Endothelial cell of umbilical vein (primary cell): ENCODE data around the gene HOXA9. TPM values are rescaled to one million over a fixed set of nuclear protein-coding genes. Genes with fewer than 3 reads are reported as not detected.

Experiments
- BruUV-seq: library from RNA; stranded (reverse); fragments of 400-500 nt; replicated peaks from 2 replicates; lab custom pipeline; 2021; lab: Mats Ljungman, UMichigan
- CTCF ChIA-PET: fragments of 300-600, 350-600 bp; sonication (Branson Sonifier 250); formaldehyde crosslinking; loops from one replicate; lab custom pipeline; 2021; ENCODE audit warnings: antibody characterized with exemption, inconsistent platforms; lab: Charles Lee
- POLR2A ChIA-PET: fragments of 300-600, 350-600 bp; sonication (Branson Sonifier 250); formaldehyde crosslinking; loops from one replicate; lab custom pipeline; 2021; ENCODE audit warnings: antibody characterized with exemption, inconsistent platforms; lab: Charles Lee
- DNase-seq: peaks from one replicate; pipeline ENCODE4 v3.0.0-alpha.2; 2011; ENCODE audit warnings: low read depth, low spot score
- FAIRE-seq: peaks from 2 replicates; lab custom pipeline; 2011; peaks lifted over from hg19 to GRCh38; lab: Jason Lieb, UNC
- H2AFZ ChIP-seq: 2 replicates; pipeline ENCODE4 v1.6.0; 2012; ENCODE audit warnings: low read depth, low read length, control low read depth, inconsistent platforms
- H3K27ac ChIP-seq: 2 replicates; pipeline ENCODE4 v1.5.1; 2011; ENCODE audit warnings: low read depth, mild to moderate bottlenecking, control low read depth, low read length, moderate library complexity; ENCODE audit not compliant: insufficient read depth
- H3K27me3 ChIP-seq, 2 experiments: 2 replicates each; pipeline versions ENCODE4 v1.6.0 to v1.6.1; 2011; ENCODE audit warnings: low read length in 2 of 2, mixed read lengths in 1 of 2; ENCODE audit not compliant: control insufficient read depth in 2 of 2, insufficient read depth in 2 of 2
- H3K36me3 ChIP-seq, 2 experiments: 2 replicates in 1 of 2; 3 replicates in 1 of 2; pipeline ENCODE4 v1.5.1; 2011; ENCODE audit warnings: low read length in 2 of 2, mild to moderate bottlenecking in 1 of 2, moderate library complexity in 1 of 2; ENCODE audit not compliant: control insufficient read depth in 2 of 2, insufficient read depth in 2 of 2; ENCODE audit errors: extremely low read depth in 1 of 2
- H3K4me1 ChIP-seq: 3 replicates; pipeline ENCODE4 v1.5.1; 2011; ENCODE audit warnings: mild to moderate bottlenecking, low read length; ENCODE audit not compliant: control insufficient read depth, insufficient read depth; ENCODE audit errors: extremely low read depth
- H3K4me2 ChIP-seq: 2 replicates; pipeline ENCODE4 v1.6.1; 2011; ENCODE audit warnings: low read length, control low read depth, mixed read lengths; ENCODE audit not compliant: insufficient read depth
- H3K4me3 ChIP-seq, 3 experiments: fragments of 200-600 bp in 1 of 3; sonication (generic), shearing (Covaris generic) in 1 of 3; replicated peaks in 1 of 3; 2 replicates each; pipeline ENCODE4 v1.5.1; 2011 to 2016; ENCODE audit warnings: control low read depth in 3 of 3, low read length in 3 of 3, mild to moderate bottlenecking in 2 of 3, inconsistent platforms in 1 of 3, low read depth in 1 of 3, moderate library complexity in 1 of 3; ENCODE audit not compliant: insufficient read depth in 1 of 3
- H3K79me2 ChIP-seq: 2 replicates; pipeline ENCODE4 v1.6.0; 2012; ENCODE audit warnings: low read length, inconsistent platforms; ENCODE audit not compliant: control insufficient read depth, insufficient read depth
- H3K9ac ChIP-seq: replicated peaks from 2 replicates; pipeline ENCODE3; 2011; ENCODE audit warnings: low read length, control low read depth; ENCODE audit not compliant: insufficient read depth; ENCODE audit errors: extremely low read depth
- H3K9me1 ChIP-seq: replicated peaks from 3 replicates; pipeline ENCODE4 v1.6.0; 2011; ENCODE audit warnings: mild to moderate bottlenecking, low read length; ENCODE audit not compliant: control insufficient read depth, insufficient read depth; ENCODE audit errors: extremely low read depth
- H3K9me3 ChIP-seq: replicated peaks from 2 replicates; pipeline ENCODE4 v1.5.1; 2012; ENCODE audit warnings: low read length, inconsistent platforms; ENCODE audit not compliant: control insufficient read depth, insufficient read depth
- H4K20me1 ChIP-seq: replicated peaks from 2 replicates; pipeline ENCODE3; 2011; ENCODE audit warnings: mild to moderate bottlenecking, low read length; ENCODE audit not compliant: control insufficient read depth, insufficient read depth; ENCODE audit errors: extremely low read depth
- EZH2 ChIP-seq: IDR thresholded peaks from 2 replicates; pipeline ENCODE4 v1.6.1; 2012; ENCODE audit warnings: borderline replicate concordance, low read depth, mild to moderate bottlenecking, moderate library complexity, low read length, inconsistent platforms; ENCODE audit not compliant: severe bottlenecking
- GATA2 ChIP-seq: IDR thresholded peaks from 2 replicates; pipeline ENCODE4 v1.7.0; 2011; ENCODE audit warnings: low read depth, mild to moderate bottlenecking, moderate library complexity, mixed read lengths, low read length; ENCODE audit not compliant: insufficient read length, insufficient read depth
- MYC ChIP-seq: IDR thresholded peaks from one replicate; pipeline ENCODE4 v1.6.1; 2011; ENCODE audit warnings: mild to moderate bottlenecking, low read depth, low read length
- POLR2A ChIP-seq: IDR thresholded peaks from 2 replicates; pipeline ENCODE4 v1.6.1; 2012; ENCODE audit warnings: low read depth, mild to moderate bottlenecking, control low read depth, low read length
- POLR2AphosphoS5 ChIP-seq: IDR thresholded peaks from 2 replicates; pipeline ENCODE4 v1.6.1; 2012; ENCODE audit warnings: low read depth, mild to moderate bottlenecking, control low read depth, low read length, moderate library complexity; ENCODE audit not compliant: insufficient read depth
- dilution Hi-C: fragments of 300-500 bp; cut with MboI; formaldehyde crosslinking; loops from one replicate; pipeline ENCODE4 v1.15.0; 2019; ENCODE audit warnings: low sequenced_read_pairs; ENCODE audit not compliant: extremely low pct_ligation_motif_present
- intact Hi-C: fragments of 100-400 bp; cut with micrococcal nuclease; formaldehyde crosslinking; loops from one replicate; pipeline ENCODE4 v1.10.0; 2022
- polyA plus RNA-seq, 4 experiments: library from polyadenylated mRNA; depleted of rRNA in 3 of 4; stranded (reverse) in 3 of 4; unstranded in 1 of 4; fragments of >200 nt; gene quantifications; 2 replicates each; pipeline versions ENCODE4 v1.2.1 to v1.2.3, GENCODE V29; 2011 to 2012; ENCODE audit warnings: missing spikeins in 1 of 4
- total RNA-seq: library from RNA; stranded (reverse); gene quantifications from 2 replicates; pipeline ENCODE4 v1.2.3, GENCODE V29; 2021
- TF ChIP-seq, protein P1 (sequence below), 2 donors: IDR thresholded peaks; 1 replicate in 1 of 2; 2 replicates in 1 of 2; pipeline ENCODE4 v1.5.1; 2011; ENCODE audit warnings: low read length in 2 of 2, mild to moderate bottlenecking in 2 of 2, moderate library complexity in 2 of 2, control low read depth in 1 of 2, inconsistent platforms in 1 of 2, low read depth in 1 of 2; ENCODE audit not compliant: insufficient read depth in 1 of 2; ENCODE audit errors: extremely low read depth in 1 of 2

The HOXA9 gene
- total and polyA plus RNA-seq, 2 donors (not counting 3 experiments of a cell fraction or from before 2014, with no cell fraction given): 47.2 to 61.6 TPM

DNA sequence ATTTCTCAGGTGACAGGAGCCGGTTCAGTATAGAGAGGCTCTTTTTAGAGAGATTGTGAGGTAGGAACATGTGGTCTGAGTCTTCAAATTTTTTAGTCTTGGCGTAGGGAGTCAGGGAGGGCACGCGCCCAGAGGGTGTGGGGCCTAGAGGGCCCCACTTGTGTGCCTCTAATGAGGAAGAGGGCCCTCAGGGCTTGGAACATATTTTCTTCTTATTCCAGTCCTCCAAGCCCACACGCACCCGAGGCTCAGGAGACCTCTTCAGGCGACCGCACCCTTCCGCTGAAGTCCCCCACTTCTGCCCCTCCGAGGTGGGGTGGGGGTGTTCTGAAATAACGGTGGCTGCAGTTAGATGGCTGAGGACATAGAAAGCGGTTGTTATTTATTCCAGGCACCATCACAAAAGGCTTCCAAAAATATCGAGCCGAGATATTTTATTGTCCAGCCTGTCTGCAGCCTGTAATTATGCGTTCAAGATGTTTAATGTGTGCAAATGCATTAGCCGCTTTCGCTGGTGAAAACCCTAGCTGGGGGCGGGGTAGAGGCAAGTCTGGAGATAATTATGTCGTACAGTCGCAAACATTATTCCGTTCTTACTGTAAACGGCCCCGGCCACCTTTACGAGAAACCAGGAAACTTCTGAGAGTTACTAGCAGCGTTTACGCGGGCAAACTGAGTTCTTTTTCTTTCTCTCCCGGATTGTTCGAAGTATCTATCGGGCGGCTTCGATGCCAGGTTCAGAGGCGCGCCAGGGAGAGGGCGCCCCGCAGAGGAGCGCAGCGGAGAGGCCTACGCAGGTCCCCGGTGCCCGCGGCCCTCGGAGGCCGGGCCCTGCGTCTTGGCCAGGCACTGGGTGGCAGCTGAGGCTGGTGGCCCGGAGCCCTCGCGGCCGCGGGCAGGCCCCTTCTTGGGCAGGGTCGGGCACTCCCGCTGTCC lies 47.4 kb upstream of the HOXA9 start:
- Histone ChIP-seq H3K79me2 (no peaks in the 10 kb centered on the region), H3K9ac (no peak overlapping the region), H3K9me3 (no peaks in the 10 kb centered on the region), H3K27me3 (peaks cover 70 to 72% of the 10 kb centered on the region in 2 experiments), H3K9me1 (no peaks in the 10 kb centered on the region), H3K27ac (no peak overlapping the region), H3K4me2 (peak overlapping the region; percentile 33), H4K20me1 (no peaks in the 10 kb centered on the region), H3K4me1 (peaks cover 12% of the 10 kb centered on the region), H3K4me3 (peak overlapping the region in 1 of 3 experiments; percentile 5), H2AFZ (peak overlapping the region; percentile 34), H3K36me3 (no peaks in the 10 kb centered on the region)
- FAIRE-seq (peak; percentile 64), DNase-seq (no peak)
- CTCF ChIA-PET: interaction anchor here (0.6 to 1.8 kb wide), 7 partner anchors 13 to 884 kb away, joined by 3 to 16 read pairs (median 4); partner anchors contain the start of gene HOXA13
- dilution Hi-C loops: no loop called here
- BruUV-seq: no TSS peak
- intact Hi-C loops: loop anchor here (5.0 kb wide), 1 partner anchor 865 kb away; no protein-coding TSS in a partner anchor
- TF ChIP-seq POLR2A (no peak), GATA2 (no peak), EZH2 (peak; percentile 86), MYC (no peak), POLR2AphosphoS5 (no peak)
- TF ChIP-seq, protein P1, sequence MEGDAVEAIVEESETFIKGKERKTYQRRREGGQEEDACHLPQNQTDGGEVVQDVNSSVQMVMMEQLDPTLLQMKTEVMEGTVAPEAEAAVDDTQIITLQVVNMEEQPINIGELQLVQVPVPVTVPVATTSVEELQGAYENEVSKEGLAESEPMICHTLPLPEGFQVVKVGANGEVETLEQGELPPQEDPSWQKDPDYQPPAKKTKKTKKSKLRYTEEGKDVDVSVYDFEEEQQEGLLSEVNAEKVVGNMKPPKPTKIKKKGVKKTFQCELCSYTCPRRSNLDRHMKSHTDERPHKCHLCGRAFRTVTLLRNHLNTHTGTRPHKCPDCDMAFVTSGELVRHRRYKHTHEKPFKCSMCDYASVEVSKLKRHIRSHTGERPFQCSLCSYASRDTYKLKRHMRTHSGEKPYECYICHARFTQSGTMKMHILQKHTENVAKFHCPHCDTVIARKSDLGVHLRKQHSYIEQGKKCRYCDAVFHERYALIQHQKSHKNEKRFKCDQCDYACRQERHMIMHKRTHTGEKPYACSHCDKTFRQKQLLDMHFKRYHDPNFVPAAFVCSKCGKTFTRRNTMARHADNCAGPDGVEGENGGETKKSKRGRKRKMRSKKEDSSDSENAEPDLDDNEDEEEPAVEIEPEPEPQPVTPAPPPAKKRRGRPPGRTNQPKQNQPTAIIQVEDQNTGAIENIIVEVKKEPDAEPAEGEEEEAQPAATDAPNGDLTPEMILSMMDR (IDR thresholded peaks at IDR 0.05; ENCODE audit: extremely low read depth in 1 of 2, insufficient read depth in 1 of 2, low read depth in 1 of 2, low read length in 2 of 2): peak in 1 of 2 donors; percentile 28
- POLR2A ChIA-PET: no interaction called here
